Right lobe of liver (tissue), 4 donors: Measurements from ENCODE around the gene SLC47A2.

Source experiments
- CTCF ChIP-seq, 4 donors: fragments of 200-600 bp in 3 of 4; fragments of 450-650 bp in 1 of 4; IDR thresholded peaks; one replicate each; pipeline versions ENCODE4 v1.5.1 to v1.8.0; 2016 to 2022; ENCODE audit warnings: antibody characterized with exemption in 4 of 4, mild to moderate bottlenecking in 2 of 4
- POLR2A ChIP-seq: fragments of 450-650 bp; IDR thresholded peaks from one replicate; pipeline ENCODE4 v1.6.1; 2017; ENCODE audit warnings: antibody characterized with exemption, mild to moderate bottlenecking
- donor health status: DM: no; HTN: no; CAD: no.
- donor health status: DM: no; HTN: no; CAD: no.
- donor health status: DM: no; HTN: yes; CAD: no.

GRCh38 chr17:19730843-19731242 lies 14.5 kb upstream of the SLC47A2 start:
- no peak for TF ChIP-seq CTCF (IDR thresholded peaks at IDR 0.05)
- TF ChIP-seq POLR2A: no peak
